OCI-LY3 (cell line): Measurements from ENCODE around the gene KLF1.

Experiments
- H2AFZ ChIP-seq: fragments of 200-600, 300-600 bp; shearing (Covaris generic); 2 replicates; pipeline ENCODE4 v1.6.0; 2014; ENCODE audit warnings: antibody characterized with exemption, low read depth, low read length
- H3K27ac ChIP-seq: fragments of 200-600, 300-600 bp; sonication (generic); 2 replicates; pipeline ENCODE4 v1.5.1; 2014; ENCODE audit warnings: mild to moderate bottlenecking, low read length, moderate library complexity, mixed read lengths
- H3K27me3 ChIP-seq: fragments of 200-600, 300-600 bp; sonication (generic); 2 replicates; pipeline ENCODE4 v1.6.1; 2014; ENCODE audit warnings: low read depth, low read length, mixed read lengths
- H3K36me3 ChIP-seq: fragments of 200-600, 300-600 bp; sonication (generic); replicated peaks from 2 replicates; pipeline ENCODE3; 2014; ENCODE audit warnings: low read depth, low read length, mixed read lengths
- H3K4me1 ChIP-seq: fragments of 300-600, 200-600 bp; sonication (generic); 2 replicates; pipeline ENCODE4 v1.6.1; 2014; ENCODE audit warnings: low read length, mixed read lengths
- H3K4me2 ChIP-seq: fragments of 200-600, 300-600 bp; sonication (generic); 2 replicates; pipeline ENCODE4 v1.6.1; 2014; ENCODE audit warnings: low read length, mixed read lengths
- H3K4me3 ChIP-seq: fragments of 300-600, 200-600 bp; sonication (generic); 2 replicates; pipeline ENCODE4 v1.5.1; 2014; ENCODE audit warnings: antibody characterized with exemption, mild to moderate bottlenecking, low read length, moderate library complexity
- H3K79me2 ChIP-seq: fragments of 300-600, 200-600 bp; shearing (Covaris generic); 2 replicates; pipeline ENCODE4 v1.6.1; 2014; ENCODE audit warnings: mild to moderate bottlenecking, low read length, mixed read lengths
- H3K9ac ChIP-seq: fragments of 300-600, 200-600 bp; shearing (Covaris generic); 2 replicates; pipeline ENCODE4 v1.6.0; 2014; ENCODE audit warnings: mild to moderate bottlenecking, low read length, moderate library complexity
- H3K9me3 ChIP-seq: fragments of 200-600, 300-600 bp; shearing (Covaris generic); 2 replicates; pipeline ENCODE4 v1.6.1; 2014; ENCODE audit warnings: low read length, mixed read lengths; ENCODE audit not compliant: insufficient read depth
- H4K20me1 ChIP-seq: fragments of 200-600, 300-600 bp; sonication (generic); 2 replicates; pipeline ENCODE4 v1.6.1; 2016; ENCODE audit warnings: low read length, mixed read lengths; ENCODE audit not compliant: insufficient read depth
- CTCF ChIP-seq: fragments of 200-600, 300-600 bp; sonication (generic); IDR thresholded peaks from 2 replicates; pipeline ENCODE4 v1.5.1; 2014; ENCODE audit warnings: antibody characterized with exemption, low read length, low read depth
- EZH2phosphoT487 ChIP-seq: fragments of 200-600 bp; shearing (Covaris generic); IDR thresholded peaks from 2 replicates; pipeline ENCODE4 v1.6.1; 2018; ENCODE audit warnings: antibody characterized with exemption, mixed run types, low read depth

Gene KLF1

DNA sequence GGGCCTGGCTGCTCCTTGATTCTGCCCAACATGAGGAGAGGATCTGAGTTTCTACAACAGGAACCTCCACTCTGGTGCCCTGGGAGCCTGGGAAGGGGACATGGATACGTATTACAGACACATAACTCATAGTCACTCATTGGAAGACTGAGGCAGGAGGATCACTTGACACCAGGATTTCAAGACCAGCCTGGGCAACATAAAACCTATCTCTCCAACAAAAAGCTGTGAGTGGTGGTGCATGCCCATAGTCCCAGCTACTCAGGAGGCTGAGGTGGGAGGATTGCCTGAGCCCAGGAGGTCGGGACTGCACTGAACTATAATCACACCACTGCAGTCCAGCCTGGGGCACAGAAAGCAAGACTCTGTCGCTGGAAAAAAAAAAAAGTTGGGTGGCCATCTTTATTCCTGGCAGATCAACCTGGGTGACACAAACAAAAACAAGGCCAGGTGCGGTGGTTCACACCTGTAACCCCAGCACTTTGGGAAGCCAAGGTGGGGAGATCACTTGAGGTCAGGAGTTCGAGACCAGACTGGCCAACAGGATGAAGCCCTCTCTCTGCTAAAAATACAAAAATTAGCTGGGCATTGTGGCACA is 1.1 kb upstream of the KLF1 start:
- Histone ChIP-seq H3K9ac (no peak overlapping the region), H2AFZ (no peak overlapping the region), H3K79me2 (peaks cover 15% of the 10 kb centered on the region), H3K36me3 (peaks cover 4% of the 10 kb centered on the region), H3K27me3 (no peaks in the 10 kb centered on the region), H3K9me3 (peaks cover 13% of the 10 kb centered on the region), H3K4me3 (no peak overlapping the region), H3K4me2 (no peak overlapping the region), H3K27ac (no peak overlapping the region), H3K4me1 (peaks cover 17% of the 10 kb centered on the region), H4K20me1 (no peaks in the 10 kb centered on the region; the same call in 1 of the 2 replicates)
- TF ChIP-seq CTCF, result no peak
- no peak for TF ChIP-seq EZH2phosphoT487

- no peak overlapping the region for H3K9ac ChIP-seq
- no peak overlapping the region for H2AFZ ChIP-seq
- H3K27ac ChIP-seq, result no peak overlapping the region
- H3K4me1 ChIP-seq, result peaks cover 20% of the 10 kb centered on the region
- peaks cover 19% of the 10 kb centered on the region for H3K9me3 ChIP-seq
- no peak for TF ChIP-seq CTCF
- peaks cover 7% of the 10 kb centered on the region for H3K36me3 ChIP-seq
- H3K79me2 ChIP-seq, result peaks cover 7% of the 10 kb centered on the region
- no peaks in the 10 kb centered on the region for H3K27me3 ChIP-seq
- H3K4me2 ChIP-seq, result no peak overlapping the region
- H4K20me1 ChIP-seq, result no peaks in the 10 kb centered on the region; the same call in 1 of the 2 replicates
- H3K4me3 ChIP-seq, result no peak overlapping the region
These were observed 391 bp downstream of the KLF1 start for GRCh38 chr19:12886651-12886968.

DNA sequence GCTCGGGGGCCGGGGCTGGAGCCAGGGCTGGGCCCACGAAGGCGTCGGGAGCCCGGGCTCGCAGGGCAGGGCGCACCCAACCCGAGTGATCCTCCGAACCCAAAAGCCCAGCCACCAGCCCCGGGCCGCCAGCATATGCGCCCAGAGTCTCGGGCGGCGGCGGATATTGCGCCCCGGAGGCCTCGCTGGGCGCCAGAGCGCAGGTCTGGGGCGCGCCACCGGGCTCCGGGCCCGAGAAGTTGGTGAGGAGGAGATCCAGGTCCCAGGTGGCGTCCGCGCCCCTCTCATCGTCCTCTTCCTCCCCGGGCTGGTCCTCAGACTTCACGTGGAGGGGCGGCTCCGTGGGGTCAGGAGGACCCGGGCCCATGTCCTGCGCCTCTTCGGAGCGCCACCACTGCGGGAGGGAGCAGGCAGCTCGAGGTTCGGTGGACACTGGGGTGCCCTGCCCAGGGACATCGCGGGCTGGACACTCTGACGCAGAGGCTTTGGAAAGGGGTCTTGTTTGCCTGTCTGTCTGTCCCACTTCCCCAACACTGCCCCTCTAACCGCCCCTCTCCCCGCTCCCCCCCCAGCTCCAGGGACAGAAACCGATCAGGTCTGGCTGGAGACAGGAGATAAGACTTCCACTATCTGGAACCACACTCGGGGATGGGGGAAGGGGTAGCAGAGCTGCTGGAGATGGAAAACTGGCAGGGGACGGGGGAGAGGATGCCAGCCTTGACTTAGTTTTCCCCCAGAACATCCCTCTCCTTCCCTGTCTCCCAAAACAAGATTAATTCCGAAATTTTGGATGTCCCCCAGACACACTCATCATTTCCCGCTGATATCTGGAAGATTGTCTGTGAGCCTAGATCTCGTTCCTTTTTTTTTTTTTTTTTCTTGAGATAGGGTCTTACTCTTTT is 1.0 kb downstream of the KLF1 start:
- peak overlapping the region; percentile 11; the same call in 1 of the 2 replicates for H3K27ac ChIP-seq
- peaks cover 7% of the 10 kb centered on the region for H3K36me3 ChIP-seq
- H3K4me3 ChIP-seq, result peak overlapping the region; percentile 77
- H3K27me3 ChIP-seq, result no peaks in the 10 kb centered on the region
- TF ChIP-seq EZH2phosphoT487 (no peak), CTCF (no peak)
- H4K20me1 ChIP-seq, result no peaks in the 10 kb centered on the region
- peaks cover 19% of the 10 kb centered on the region for H3K9me3 ChIP-seq
- H3K9ac ChIP-seq, result peak overlapping the region; percentile 64
- H3K4me1 ChIP-seq, result peaks cover 20% of the 10 kb centered on the region
- H3K4me2 ChIP-seq, result peak overlapping the region; percentile 72
- H3K79me2 ChIP-seq, result peaks cover 3% of the 10 kb centered on the region
- H2AFZ ChIP-seq, result peak overlapping the region; percentile 34

DNA sequence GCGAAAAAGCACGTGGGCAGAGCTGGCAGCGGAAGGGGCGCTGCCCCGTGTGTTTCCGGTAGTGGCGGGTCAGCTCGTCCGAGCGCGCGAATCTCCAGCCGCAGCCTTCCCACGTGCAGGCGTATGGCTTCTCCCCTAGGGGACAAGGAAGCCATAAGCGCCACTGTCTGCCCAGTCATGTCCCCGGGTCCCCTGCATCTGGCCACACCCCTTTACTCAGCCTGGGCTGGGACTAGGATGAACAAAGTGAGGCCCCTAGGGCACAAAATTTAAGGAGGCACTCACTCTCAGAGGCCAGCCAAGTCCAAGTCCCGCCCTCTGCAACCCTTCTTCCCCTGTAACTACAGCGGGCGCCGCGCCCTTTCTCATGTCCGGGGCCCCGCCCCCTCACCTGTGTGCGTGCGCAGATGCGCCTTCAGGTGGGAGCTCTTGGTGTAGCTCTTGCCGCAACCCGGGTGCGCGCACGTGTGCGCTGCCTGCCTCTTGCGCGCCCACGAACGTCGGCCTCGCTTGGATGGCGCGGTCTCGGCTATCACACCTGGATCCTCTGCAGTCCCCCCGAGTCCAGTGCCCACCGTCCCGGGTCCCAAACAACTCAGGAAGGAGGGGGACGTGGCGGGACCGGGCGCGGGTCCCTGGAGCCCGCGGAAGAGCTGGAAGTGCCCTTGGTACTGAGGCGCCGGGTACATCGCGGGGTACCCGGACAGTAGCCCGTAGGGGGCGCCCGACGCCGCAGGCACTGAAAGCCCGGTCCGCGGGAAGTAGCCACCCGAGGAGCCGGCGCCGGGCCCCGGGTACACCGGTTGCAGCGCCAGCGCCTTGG is 1.9 kb downstream of the KLF1 start:
- peaks cover 9% of the 10 kb centered on the region for H3K36me3 ChIP-seq
- H2AFZ ChIP-seq, result peak overlapping the region; percentile 64
- no peaks in the 10 kb centered on the region for H3K27me3 ChIP-seq
- H3K4me2 ChIP-seq, result peak overlapping the region; percentile 72
- TF ChIP-seq CTCF (peak; percentile 86), EZH2phosphoT487 (no peak)
- peak overlapping the region; percentile 34 for H3K27ac ChIP-seq
- H3K9me3 ChIP-seq, result peaks cover 19% of the 10 kb centered on the region
- peak overlapping the region; percentile 77 for H3K4me3 ChIP-seq
- peak overlapping the region; percentile 64 for H3K9ac ChIP-seq
- no peaks in the 10 kb centered on the region for H4K20me1 ChIP-seq
- H3K4me1 ChIP-seq, result peaks cover 25% of the 10 kb centered on the region
- peaks cover 11% of the 10 kb centered on the region for H3K79me2 ChIP-seq
